BLaER1 treated with 17β-estradiol and CSF1 and Interleukin-3, amounts not matched to agents 10 nM and 100 nM (cell line): ENCODE data around the gene RCBTB2.

Source experiments
- H3K27ac ChIP-seq, 11 experiments: shearing (Covaris generic); formaldehyde crosslinking; 2 replicates each; pipeline ENCODE4 v1.8.1; 2022
- H3K27me3 ChIP-seq, 11 experiments: shearing (Covaris generic); formaldehyde crosslinking; 2 replicates each; pipeline ENCODE4 v1.8.1; 2022
- H3K36me3 ChIP-seq, 11 experiments: shearing (Covaris generic); formaldehyde crosslinking; 2 replicates each; pipeline ENCODE4 v1.8.1; 2022
- H3K4me1 ChIP-seq, 10 experiments: shearing (Covaris generic); formaldehyde crosslinking; 2 replicates each; pipeline ENCODE4 v1.8.1; 2022
- H3K4me2 ChIP-seq, 11 experiments: shearing (Covaris generic); formaldehyde crosslinking; 2 replicates each; pipeline ENCODE4 v1.8.1; 2022
- H3K4me3 ChIP-seq, 10 experiments: shearing (Covaris generic); formaldehyde crosslinking; 2 replicates each; pipeline ENCODE4 v1.8.1; 2022
- H3K9ac ChIP-seq, 11 experiments: shearing (Covaris generic); formaldehyde crosslinking; 2 replicates each; pipeline ENCODE4 v1.8.1; 2022
- H3K9me3 ChIP-seq, 11 experiments: shearing (Covaris generic); formaldehyde crosslinking; replicated peaks in 1 of 11; 2 replicates each; pipeline ENCODE4 v1.8.1; 2022
- H4K20me1 ChIP-seq, 11 experiments: shearing (Covaris generic); formaldehyde crosslinking; 2 replicates each; pipeline ENCODE4 v1.8.1; 2022
- Cebpa-rat ChIP-seq, 11 experiments: shearing (Covaris generic); IDR thresholded peaks; 2 replicates each; pipeline ENCODE4 v1.8.1; 2022

Gene RCBTB2

DNA sequence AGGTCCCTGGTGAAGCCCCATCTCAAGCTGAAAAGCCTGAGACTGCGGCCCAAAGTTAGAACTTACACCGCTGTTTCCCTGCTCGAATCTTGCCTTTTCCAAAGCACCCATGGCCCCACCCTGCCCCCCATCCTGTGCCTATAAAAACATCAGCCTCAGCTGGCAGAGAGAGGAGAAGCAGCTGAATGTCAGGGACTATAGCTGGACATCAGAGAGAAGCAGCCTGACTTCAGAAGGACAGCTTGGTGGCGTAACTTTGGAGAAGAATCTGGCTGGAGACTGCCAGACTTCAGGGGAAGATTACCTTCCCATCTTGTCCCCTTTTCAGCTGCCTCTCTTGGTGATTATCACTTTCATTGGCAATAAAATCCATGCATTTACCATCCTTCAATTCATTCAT, 9.3 kb upstream of the RCBTB2 start:
- Histone ChIP-seq H4K20me1 (no peaks in the 10 kb centered on the region), H3K9ac (peak overlapping the region; percentile 16 to 61 (median 53); a peak in 17 of 22 replicates), H3K4me2 (peak overlapping the region; percentile 63 to 94 (median 82)), H3K9me3 (peaks cover 6 to 42% (median 9%) of the 10 kb centered on the region in 11 experiments; a peak in 18 of 22 replicates), H3K4me3 (peak overlapping the region in 2 of 10 experiments; percentile 20 to 21; a peak in 3 of 20 replicates), H3K4me1 (peaks cover 22 to 47% (median 34%) of the 10 kb centered on the region in 10 experiments), H3K27ac (peak overlapping the region; percentile 31 to 65 (median 51); a peak in 19 of 22 replicates), H3K27me3 (no peaks in the 10 kb centered on the region), H3K36me3 (no peaks in the 10 kb centered on the region)
- no peak for TF ChIP-seq Cebpa-rat (IDR thresholded peaks at IDR 0.05)

DNA sequence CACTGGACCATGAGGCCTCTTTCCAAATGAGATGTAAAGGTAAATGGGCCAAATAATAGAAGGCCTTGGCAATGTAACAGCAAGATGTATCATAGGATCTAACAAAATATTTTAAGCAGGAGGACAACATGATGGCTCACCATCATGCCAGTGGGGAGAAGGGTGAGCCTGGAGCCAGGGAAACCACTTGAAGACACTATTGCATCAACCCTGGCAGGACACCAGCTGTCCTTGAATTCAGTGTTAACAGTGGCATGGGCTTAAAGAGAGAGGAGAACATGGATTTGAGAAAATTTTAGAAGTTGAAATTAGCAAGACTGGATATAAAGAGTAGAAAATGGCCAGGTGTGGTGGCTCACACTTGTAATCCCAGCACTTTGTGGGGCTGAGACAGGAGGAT, 6.7 kb upstream of the RCBTB2 start:
- no peaks in the 10 kb centered on the region for H3K27me3 ChIP-seq
- H3K36me3 ChIP-seq = no peaks in the 10 kb centered on the region
- no peak overlapping the region for H3K4me3 ChIP-seq
- no peak overlapping the region for H3K9ac ChIP-seq
- no peaks in the 10 kb centered on the region for H4K20me1 ChIP-seq
- H3K4me1 ChIP-seq = peaks cover 23 to 63% (median 37%) of the 10 kb centered on the region in 10 experiments
- no peak for TF ChIP-seq Cebpa-rat (IDR thresholded peaks at IDR 0.05)
- peaks cover 14 to 37% (median 20%) of the 10 kb centered on the region in 11 experiments; a peak in 19 of 22 replicates for H3K9me3 ChIP-seq
- peak overlapping the region in 2 of 11 experiments; percentile 1 to 7; a peak in 2 of 22 replicates for H3K4me2 ChIP-seq
- no peak overlapping the region for H3K27ac ChIP-seq

DNA sequence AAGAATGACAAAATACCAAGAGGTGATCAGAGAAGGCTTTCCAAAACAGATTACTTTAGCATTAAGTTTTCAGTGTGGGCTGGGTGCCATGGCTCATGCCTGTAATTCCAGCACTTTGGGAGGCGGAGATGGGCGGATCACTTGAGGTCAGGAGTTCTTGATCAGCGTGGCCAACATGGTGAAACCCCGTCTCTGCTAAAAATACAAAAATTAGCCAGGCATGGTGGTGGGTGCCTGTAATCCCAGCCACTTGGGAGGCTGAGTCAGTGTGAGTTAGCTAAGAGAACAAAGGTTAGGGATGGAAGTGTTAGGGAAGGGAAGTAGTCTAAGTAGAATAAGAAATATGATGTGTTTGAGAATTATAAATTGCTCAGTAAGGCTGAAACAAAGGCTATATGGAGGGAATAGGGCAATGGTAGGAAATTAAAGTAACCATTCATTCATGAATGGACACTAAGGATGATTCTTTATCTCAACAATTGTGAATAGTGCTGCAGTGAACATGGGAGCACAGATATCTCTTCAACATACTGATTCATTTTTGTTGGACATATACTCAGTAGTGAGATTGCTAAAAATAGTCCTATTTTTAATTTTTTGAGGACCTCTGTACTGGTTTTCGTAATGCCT, 3.9 kb upstream of the RCBTB2 start:
- H3K27me3 ChIP-seq = no peaks in the 10 kb centered on the region

DNA sequence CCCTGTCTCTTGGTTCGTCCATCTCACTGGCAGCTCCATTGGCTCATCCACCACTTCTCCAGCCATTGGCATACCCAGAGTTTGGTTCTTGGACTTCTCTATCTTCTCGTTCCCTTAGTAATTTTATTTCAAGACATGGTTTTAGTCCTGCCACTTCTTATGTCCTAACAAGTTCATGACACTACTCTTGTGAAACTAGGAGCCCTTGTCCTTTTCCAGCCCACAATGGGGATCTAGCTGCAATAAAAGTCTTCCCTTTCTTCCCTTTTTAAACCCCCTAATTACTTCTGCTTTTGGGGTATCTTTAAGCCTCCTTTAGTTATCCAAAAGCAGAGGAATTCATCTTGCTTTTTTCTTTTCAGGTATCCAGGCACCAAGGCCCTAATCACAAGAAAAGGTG, 2.9 kb upstream of the RCBTB2 start:
- no peak overlapping the region for H3K9ac ChIP-seq
- H3K4me1 ChIP-seq = peaks cover 30 to 59% (median 42%) of the 10 kb centered on the region in 10 experiments
- peaks cover 14 to 37% (median 20%) of the 10 kb centered on the region in 11 experiments; a peak in 19 of 22 replicates for H3K9me3 ChIP-seq
- TF ChIP-seq Cebpa-rat (IDR thresholded peaks at IDR 0.05) = no peak
- peak overlapping the region in 6 of 11 experiments; percentile 26 to 98 (median 95); a peak in 11 of 22 replicates for H3K4me2 ChIP-seq
- H3K36me3 ChIP-seq = no peaks in the 10 kb centered on the region
- no peak overlapping the region for H3K4me3 ChIP-seq
- H3K27ac ChIP-seq = peak overlapping the region in 5 of 11 experiments; percentile 23 to 98 (median 88); a peak in 7 of 22 replicates
- no peaks in the 10 kb centered on the region for H3K27me3 ChIP-seq
- H4K20me1 ChIP-seq = no peaks in the 10 kb centered on the region

More for the DNA sequence above, 3.9 kb upstream of the RCBTB2 start:
- Histone ChIP-seq H3K9ac (no peak overlapping the region), H3K4me1 (peaks cover 21 to 56% (median 33%) of the 10 kb centered on the region in 10 experiments), H3K27ac (no peak overlapping the region), H4K20me1 (no peaks in the 10 kb centered on the region), H3K36me3 (no peaks in the 10 kb centered on the region), H3K4me3 (no peak overlapping the region), H3K9me3 (peaks cover 14 to 37% (median 20%) of the 10 kb centered on the region in 11 experiments; a peak in 19 of 22 replicates), H3K4me2 (peak overlapping the region in 4 of 11 experiments; percentile 93 to 98 (median 98); a peak in 6 of 22 replicates)
- TF ChIP-seq Cebpa-rat (IDR thresholded peaks at IDR 0.05) = no peak

DNA sequence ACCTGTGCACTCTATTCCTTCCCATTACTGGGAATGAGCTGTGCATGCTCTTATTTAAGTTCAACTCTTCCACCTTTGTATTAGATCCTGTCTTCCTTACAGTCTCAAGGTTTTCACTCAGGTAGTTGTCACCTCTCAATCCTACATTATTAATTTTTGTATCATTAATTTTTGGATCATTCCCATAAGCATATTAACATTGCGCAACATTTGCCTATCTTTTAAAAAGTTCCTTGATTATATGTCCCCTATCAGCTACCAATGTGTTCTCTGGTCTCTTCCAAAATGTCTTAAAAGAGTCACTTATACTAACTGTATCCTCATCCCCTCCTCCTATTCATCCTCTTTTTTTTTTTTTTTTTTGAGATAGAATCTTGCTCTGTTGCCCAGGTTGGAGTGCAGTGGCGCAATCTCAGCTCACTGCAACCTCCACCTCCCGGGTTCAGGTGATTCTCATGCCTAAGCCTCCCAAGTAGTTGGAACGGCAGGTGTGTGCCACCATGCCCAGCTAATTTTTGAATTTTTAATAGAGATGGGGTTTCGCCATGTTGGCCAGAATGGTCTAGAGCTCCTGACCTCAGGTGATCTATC, 2.1 kb upstream of the RCBTB2 start:
- H4K20me1 ChIP-seq = no peaks in the 10 kb centered on the region
- peaks cover 14 to 37% (median 19%) of the 10 kb centered on the region in 11 experiments; a peak in 19 of 22 replicates for H3K9me3 ChIP-seq
- peak overlapping the region in 10 of 11 experiments; percentile 23 to 98 (median 94); a peak in 13 of 22 replicates for H3K27ac ChIP-seq
- H3K4me3 ChIP-seq = no peak overlapping the region
- H3K4me1 ChIP-seq = peaks cover 36 to 65% (median 49%) of the 10 kb centered on the region in 10 experiments
- H3K9ac ChIP-seq = peak overlapping the region in 1 of 11 experiments; percentile 91; a peak in 1 of 22 replicates
- peak overlapping the region; percentile 87 to 98 (median 93); a peak in 19 of 22 replicates for H3K4me2 ChIP-seq
- no peaks in the 10 kb centered on the region for H3K27me3 ChIP-seq
- 0 out of 22 replicates have a peak, but pooled peaks cover 0 to 2% (median 0%) of the 10 kb centered on the region in 11 experiments for H3K36me3 ChIP-seq
- TF ChIP-seq Cebpa-rat (IDR thresholded peaks at IDR 0.05) = peak in 7 of 11 experiments; percentile 28 to 83 (median 68); a peak in 10 of 22 replicates

DNA sequence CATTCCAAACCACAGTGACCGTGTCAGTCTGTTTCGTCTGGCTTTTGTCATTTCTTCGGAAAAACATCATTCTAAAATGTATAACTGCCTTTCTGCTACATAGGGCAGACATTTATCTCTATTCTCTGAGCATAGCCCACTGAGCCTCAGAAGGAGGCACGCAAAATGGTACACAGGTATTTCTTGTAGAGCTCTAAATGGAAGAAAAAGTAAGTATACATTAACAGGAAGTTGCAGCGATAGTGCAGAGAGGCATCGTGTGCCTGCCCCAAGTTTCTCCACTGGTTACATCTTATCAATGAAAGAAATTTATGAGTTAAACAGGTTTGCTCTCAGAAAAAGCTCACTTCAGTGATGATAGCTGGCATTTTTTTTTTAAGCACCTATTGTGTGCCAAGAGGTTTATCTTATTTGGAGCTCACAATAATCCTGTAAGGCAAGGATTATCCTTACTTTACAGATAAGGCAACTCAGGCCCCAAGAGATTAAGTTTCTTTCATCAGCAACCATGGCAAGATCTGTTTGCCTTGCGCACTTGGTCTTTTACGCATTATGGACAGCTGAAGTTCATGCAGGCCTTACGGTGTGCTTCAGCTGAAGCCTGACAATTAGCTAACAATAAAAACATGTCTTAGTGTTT, 1.2 kb upstream of the RCBTB2 start:
- H3K9me3 ChIP-seq = peaks cover 14 to 31% (median 19%) of the 10 kb centered on the region in 11 experiments; a peak in 19 of 22 replicates
- no peaks in the 10 kb centered on the region for H4K20me1 ChIP-seq
- peak overlapping the region; percentile 86 to 98 (median 94) for H3K27ac ChIP-seq
- peaks cover 38 to 68% (median 56%) of the 10 kb centered on the region in 10 experiments for H3K4me1 ChIP-seq
- no peak for TF ChIP-seq Cebpa-rat (IDR thresholded peaks at IDR 0.05)
- H3K4me3 ChIP-seq = peak overlapping the region in 9 of 10 experiments; percentile 14 to 80 (median 70); a peak in 11 of 20 replicates
- no peaks in the 10 kb centered on the region for H3K27me3 ChIP-seq
- peaks cover 0 to 6% (median 0%) of the 10 kb centered on the region in 11 experiments; a peak in 2 of 22 replicates for H3K36me3 ChIP-seq
- peak overlapping the region; percentile 87 to 98 (median 93) for H3K4me2 ChIP-seq
- peak overlapping the region; percentile 86 to 97 (median 92) for H3K9ac ChIP-seq

DNA sequence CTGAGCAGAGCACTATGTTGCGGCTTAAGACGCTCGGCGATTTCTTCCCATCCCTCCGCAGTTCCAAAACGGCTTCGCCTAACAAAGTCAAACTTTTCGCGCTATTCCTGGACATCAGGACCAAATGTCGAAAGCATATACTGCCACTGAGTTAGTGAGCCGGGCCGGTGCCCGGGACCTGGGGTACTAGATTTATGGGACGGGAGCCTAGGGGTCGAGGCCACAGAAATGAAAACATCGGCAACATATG, 699 bp downstream of the RCBTB2 start:
- peaks cover 8 to 25% (median 11%) of the 10 kb centered on the region in 11 experiments; a peak in 19 of 22 replicates for H3K9me3 ChIP-seq
- peak overlapping the region; percentile 64 to 80 (median 72) for H3K4me3 ChIP-seq
- H3K4me1 ChIP-seq = peaks cover 50 to 85% (median 71%) of the 10 kb centered on the region in 10 experiments
- peak overlapping the region; percentile 86 to 98 (median 94) for H3K27ac ChIP-seq
- H3K4me2 ChIP-seq = peak overlapping the region; percentile 79 to 98 (median 93)
- peaks cover 0 to 6% (median 0%) of the 10 kb centered on the region in 11 experiments; a peak in 3 of 22 replicates for H3K36me3 ChIP-seq
- no peak for TF ChIP-seq Cebpa-rat (IDR thresholded peaks at IDR 0.05)
- H3K27me3 ChIP-seq = no peaks in the 10 kb centered on the region
- no peaks in the 10 kb centered on the region for H4K20me1 ChIP-seq
- peak overlapping the region; percentile 86 to 97 (median 92) for H3K9ac ChIP-seq

DNA sequence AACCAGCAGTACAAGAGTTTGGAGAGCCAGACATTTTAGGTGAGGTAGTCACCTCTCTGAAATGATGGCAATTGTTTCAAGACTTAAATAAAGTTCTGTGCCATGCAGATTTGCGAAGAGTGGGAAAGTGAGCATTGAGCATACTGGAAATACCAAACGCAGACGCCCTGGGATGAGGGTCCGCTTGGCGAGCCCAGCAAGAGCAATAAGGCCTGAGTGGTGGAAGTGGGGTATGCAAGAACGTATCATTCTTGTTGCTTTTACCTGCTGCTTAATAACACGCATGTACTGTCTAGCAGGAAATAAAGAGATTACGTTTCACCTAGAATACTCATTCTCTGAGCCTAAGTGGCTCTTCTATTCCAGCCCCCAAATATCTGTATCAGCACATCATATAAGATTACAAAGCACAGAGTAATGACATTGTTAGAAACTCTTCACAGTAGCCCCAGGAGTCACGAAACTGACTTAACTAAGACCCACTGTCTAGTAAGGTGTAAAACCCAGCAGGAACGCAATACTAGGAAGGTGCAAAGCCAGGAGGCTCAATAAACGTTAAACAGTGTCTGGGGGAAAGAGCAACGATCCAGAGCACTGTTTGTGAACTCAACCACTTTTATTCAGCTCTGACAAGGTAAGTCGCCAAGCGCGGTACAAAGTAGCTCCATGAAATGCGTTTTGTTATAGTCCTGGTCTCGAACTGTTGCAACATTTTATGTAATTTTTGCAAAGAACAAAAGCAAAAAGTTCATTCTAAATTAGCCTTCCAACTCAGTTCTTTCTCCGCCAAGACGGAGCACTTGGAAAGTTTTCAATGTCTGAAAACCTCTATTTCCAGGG, 1.2 kb downstream of the RCBTB2 start:
- Histone ChIP-seq H3K4me2 (peak overlapping the region; percentile 79 to 98 (median 93)), H3K9ac (peak overlapping the region; percentile 86 to 97 (median 92)), H3K4me3 (peak overlapping the region; percentile 64 to 80 (median 72)), H4K20me1 (no peaks in the 10 kb centered on the region), H3K27ac (peak overlapping the region; percentile 86 to 98 (median 94)), H3K27me3 (no peaks in the 10 kb centered on the region), H3K36me3 (peaks cover 0 to 10% (median 1%) of the 10 kb centered on the region in 11 experiments; a peak in 9 of 22 replicates), H3K9me3 (peaks cover 2 to 23% (median 9%) of the 10 kb centered on the region in 11 experiments; a peak in 19 of 22 replicates), H3K4me1 (peaks cover 50 to 80% (median 70%) of the 10 kb centered on the region in 10 experiments)
- TF ChIP-seq Cebpa-rat (IDR thresholded peaks at IDR 0.05) = 0 out of 22 replicates have a peak, but pooled peaks of 1 of the 11 experiments have one; percentile 20
